Measurements from ENCODE around the gene ARHGAP31. TPM values are rescaled to one million over a fixed set of nuclear protein-coding genes. Genes with fewer than 3 reads are reported as not detected.

Gene ARHGAP31
- total and polyA plus RNA-seq, 2 of the 8 experiments (the other 6 are each of a cell fraction or from before 2014, with no cell fraction given): 1.1 to 7.6 TPM

GRCh38 chr3:119416873-119417272, 122.7 kb downstream of the ARHGAP31 start (continued):
- TF ChIP-seq CTCF (IDR thresholded peaks at IDR 0.05; ENCODE audit: control extremely low read depth in 1 of 3, insufficient read depth in 1 of 3, low read depth in 1 of 3, low read length in 3 of 3): no peak
- TF ChIP-seq RNF2 (IDR thresholded peaks at IDR 0.05; ENCODE audit: borderline replicate concordance, low read depth, low read length, missing control alignments, poor library complexity, severe bottlenecking): no peak
- no peak for TF ChIP-seq CEBPB (IDR thresholded peaks at IDR 0.05; ENCODE audit: low read depth, low read length)
- TF ChIP-seq YY1 (IDR thresholded peaks at IDR 0.05; ENCODE audit: low read depth, low read length): no peak
- no peak for TF ChIP-seq GABPA (IDR thresholded peaks at IDR 0.05; ENCODE audit: borderline replicate concordance, insufficient read depth, low read length)
- TF ChIP-seq SP4 (IDR thresholded peaks at IDR 0.05; ENCODE audit: low read length): no peak

All from H1 (cell line).